BJ (cell line): ENCODE measurements around the gene DCX. TPM values are rescaled to one million over a fixed set of nuclear protein-coding genes. Genes with fewer than 3 reads are reported as not detected.

Source experiments
- CTCF ChIA-PET: fragments of 350-600 bp; formaldehyde crosslinking; extraction: SDS; loops from one replicate; lab custom pipeline; 2021; ENCODE audit warnings: antibody characterized with exemption, inconsistent platforms; lab: Yijun Ruan, JAX
- POLR2A ChIA-PET: fragments of 300-600 bp; sonication (Branson Sonifier 250); formaldehyde crosslinking; extraction: SDS; loops from one replicate; lab custom pipeline; 2021; ENCODE audit warnings: antibody characterized with exemption; lab: Charles Lee
- DNase-seq: peaks from one replicate; pipeline ENCODE4 v3.0.0-alpha.2; 2011; ENCODE audit warnings: low read depth
- H3K27me3 ChIP-seq: 2 replicates; pipeline ENCODE4 v1.6.0; 2011; ENCODE audit warnings: low read length; ENCODE audit not compliant: control insufficient read depth, insufficient read depth
- H3K36me3 ChIP-seq: 2 replicates; pipeline ENCODE4 v1.5.1; 2011; ENCODE audit warnings: low read length; ENCODE audit not compliant: control insufficient read depth, insufficient read depth
- H3K4me3 ChIP-seq: 2 replicates; pipeline ENCODE4 v1.5.1; 2011; ENCODE audit warnings: low read depth, mild to moderate bottlenecking, control low read depth, low read length
- polyA plus RNA-seq: library from polyadenylated mRNA; depleted of rRNA; stranded (reverse); fragments of >200 nt; gene quantifications from 2 replicates; pipeline ENCODE4 v1.2.3, GENCODE V29; 2011
- TF ChIP-seq, protein P1 (sequence below): IDR thresholded peaks from 2 replicates; pipeline ENCODE4 v1.5.1; 2011; ENCODE audit warnings: low read depth, mild to moderate bottlenecking, control low read depth, inconsistent platforms, low read length, moderate library complexity; ENCODE audit not compliant: insufficient read depth

The DCX gene
- polyA plus RNA-seq, 1 experiment: not detected

DNA sequence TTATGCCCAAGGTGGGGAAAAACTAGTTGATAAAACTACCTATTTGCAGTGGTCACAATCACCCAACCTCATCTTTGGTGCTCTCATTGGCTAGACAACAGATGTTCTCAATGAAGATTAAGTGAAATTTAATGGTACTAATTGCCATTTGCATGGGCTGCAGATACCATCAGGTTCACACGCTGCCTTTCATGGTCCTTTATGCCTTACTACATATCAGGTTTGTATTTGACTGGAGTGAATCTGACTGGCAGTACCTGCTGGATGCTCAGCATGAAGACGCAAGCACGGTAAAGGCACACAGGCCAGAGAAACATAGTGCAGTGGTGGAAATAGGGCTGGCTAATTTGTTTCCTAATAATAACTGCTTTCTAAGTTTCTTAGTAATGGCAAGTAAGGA lies 48.3 kb downstream of the DCX start:
- Histone ChIP-seq H3K36me3 (no peaks in the 10 kb centered on the region), H3K27me3 (no peaks in the 10 kb centered on the region), H3K4me3 (no peak overlapping the region)
- POLR2A ChIA-PET: no interaction called here
- TF ChIP-seq, protein P1, sequence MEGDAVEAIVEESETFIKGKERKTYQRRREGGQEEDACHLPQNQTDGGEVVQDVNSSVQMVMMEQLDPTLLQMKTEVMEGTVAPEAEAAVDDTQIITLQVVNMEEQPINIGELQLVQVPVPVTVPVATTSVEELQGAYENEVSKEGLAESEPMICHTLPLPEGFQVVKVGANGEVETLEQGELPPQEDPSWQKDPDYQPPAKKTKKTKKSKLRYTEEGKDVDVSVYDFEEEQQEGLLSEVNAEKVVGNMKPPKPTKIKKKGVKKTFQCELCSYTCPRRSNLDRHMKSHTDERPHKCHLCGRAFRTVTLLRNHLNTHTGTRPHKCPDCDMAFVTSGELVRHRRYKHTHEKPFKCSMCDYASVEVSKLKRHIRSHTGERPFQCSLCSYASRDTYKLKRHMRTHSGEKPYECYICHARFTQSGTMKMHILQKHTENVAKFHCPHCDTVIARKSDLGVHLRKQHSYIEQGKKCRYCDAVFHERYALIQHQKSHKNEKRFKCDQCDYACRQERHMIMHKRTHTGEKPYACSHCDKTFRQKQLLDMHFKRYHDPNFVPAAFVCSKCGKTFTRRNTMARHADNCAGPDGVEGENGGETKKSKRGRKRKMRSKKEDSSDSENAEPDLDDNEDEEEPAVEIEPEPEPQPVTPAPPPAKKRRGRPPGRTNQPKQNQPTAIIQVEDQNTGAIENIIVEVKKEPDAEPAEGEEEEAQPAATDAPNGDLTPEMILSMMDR: no peak
- DNase-seq: no peak
- CTCF ChIA-PET: no interaction called here

DNA sequence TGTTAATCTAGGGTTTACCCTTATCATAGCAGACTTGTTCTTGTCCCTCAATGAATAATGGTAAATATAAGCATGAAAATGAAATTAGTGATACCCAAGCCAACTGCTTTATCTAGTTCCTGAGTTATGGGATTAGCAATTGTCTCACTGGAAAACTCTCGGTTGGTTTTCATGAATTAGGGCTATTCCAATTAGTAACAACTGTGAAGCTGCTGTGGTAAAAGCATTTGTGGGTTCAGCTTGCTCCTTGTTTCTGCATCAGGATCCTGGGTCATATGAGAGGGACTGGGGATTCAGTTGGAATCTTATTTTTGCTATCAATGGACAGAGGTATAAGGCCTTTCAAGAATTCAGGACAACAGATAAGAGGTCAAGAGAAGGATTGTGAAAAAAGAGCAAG lies 50.2 kb downstream of the DCX start:
- TF ChIP-seq, protein P1: no peak
- Histone ChIP-seq H3K36me3 (no peaks in the 10 kb centered on the region), H3K27me3 (no peaks in the 10 kb centered on the region), H3K4me3 (no peak overlapping the region)
- ChIA-PET CTCF (no interaction called here), POLR2A (no interaction called here)
- no peak for DNase-seq

DNA sequence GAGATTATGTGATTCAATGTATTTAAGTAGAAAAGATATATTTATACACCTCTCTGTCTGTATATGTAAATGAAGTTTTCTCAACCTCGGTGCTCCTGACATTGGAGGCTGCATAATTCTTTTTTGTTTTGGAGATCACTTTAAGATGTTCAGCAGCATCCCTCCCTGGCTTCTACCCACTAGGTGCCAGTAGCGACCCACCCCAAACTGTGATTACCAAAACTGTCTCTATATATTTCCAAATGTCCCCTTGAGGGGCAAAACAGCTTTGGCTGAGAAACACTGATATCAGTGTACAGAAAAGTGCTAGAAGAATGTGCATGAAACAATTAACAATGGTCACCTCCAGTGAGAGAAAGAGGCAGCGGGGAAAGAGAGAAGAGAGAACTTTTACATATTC lies 51.2 kb downstream of the DCX start:
- Histone ChIP-seq H3K36me3 (no peaks in the 10 kb centered on the region), H3K4me3 (no peak overlapping the region), H3K27me3 (no peaks in the 10 kb centered on the region)
- ChIA-PET CTCF (no interaction called here), POLR2A (no interaction called here)
- TF ChIP-seq, protein P1: no peak
- DNase-seq: no peak

DNA sequence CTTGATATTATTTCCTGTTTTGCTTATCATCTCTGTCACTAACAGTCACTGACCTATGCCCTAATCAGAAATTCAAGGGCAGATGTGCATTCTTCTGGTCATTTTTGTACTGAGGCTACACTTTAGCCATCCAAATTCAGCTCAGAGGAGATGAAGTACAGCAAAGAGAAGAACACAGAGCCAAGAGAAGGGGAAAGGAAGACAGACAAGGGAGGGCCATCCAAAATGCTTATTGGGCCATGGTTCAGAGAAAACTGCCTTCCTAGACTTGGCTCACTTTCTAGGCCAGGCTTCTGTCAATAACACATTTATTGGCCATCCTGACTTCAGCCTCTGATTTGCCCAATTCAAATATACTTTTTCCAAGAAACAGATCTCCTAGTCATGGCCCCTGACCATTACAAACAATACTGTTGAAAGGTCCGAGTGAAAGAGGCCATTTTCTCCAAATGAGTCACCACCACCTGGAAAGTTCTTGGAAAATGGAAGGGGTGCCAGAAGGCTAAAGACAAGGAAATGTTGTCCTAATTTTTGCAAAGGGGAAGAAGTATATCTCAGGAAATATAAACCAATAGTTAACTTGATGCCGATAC lies 56.4 kb downstream of the DCX start:
- ChIA-PET CTCF (no interaction called here), POLR2A (no interaction called here)
- Histone ChIP-seq H3K4me3 (no peak overlapping the region), H3K36me3 (no peaks in the 10 kb centered on the region), H3K27me3 (no peaks in the 10 kb centered on the region)
- DNase-seq: no peak
- TF ChIP-seq, protein P1: no peak

DNA sequence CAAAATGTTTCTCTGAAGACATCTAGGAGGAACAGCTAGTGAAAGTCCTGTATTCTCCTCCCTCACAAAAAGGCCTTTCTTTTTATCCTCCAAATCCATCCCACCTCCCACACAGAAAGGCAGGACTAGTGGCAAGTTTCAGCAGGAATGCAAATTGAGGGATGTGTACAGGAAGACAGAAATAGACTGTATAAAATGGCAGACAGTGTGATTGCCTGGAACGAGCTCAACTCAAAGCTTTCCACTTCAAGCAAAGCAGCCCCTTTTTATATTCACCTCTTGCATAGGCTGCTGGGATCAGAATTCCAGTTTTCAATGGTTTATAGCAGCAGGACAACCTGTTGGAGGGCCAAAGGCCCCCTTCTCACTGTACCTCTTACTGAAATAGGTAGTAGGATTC lies 57.5 kb downstream of the DCX start:
- DNase-seq: no peak
- no peaks in the 10 kb centered on the region for H3K36me3 ChIP-seq
- POLR2A ChIA-PET: no interaction called here
- CTCF ChIA-PET: no interaction called here
- H3K4me3 ChIP-seq: no peak overlapping the region
- H3K27me3 ChIP-seq: no peaks in the 10 kb centered on the region
- TF ChIP-seq, protein P1: no peak
